Activated B cell treated with CpG ODN at 0.5 μM for 24 hours (primary cell): ENCODE data around the gene DAPK2. TPM values are rescaled to one million over a fixed set of nuclear protein-coding genes. Genes with fewer than 3 reads are reported as not detected.
"Not testable (repeated sequence)": the region's sequence is repeated elsewhere in the genome, so short reads cannot be mapped to it uniquely, and the experiment has no call there.

Experiments used
- ATAC-seq: fragments of 200-7000 bp; cut with Tn5 transposase; one replicate; pipeline ENCODE4 v1.10.0; 2021; ENCODE audit warnings: low read depth, mild to moderate bottlenecking, moderate library complexity
- CTCF ChIA-PET: fragments of 350-600 bp; sonication (Branson Sonifier 250); formaldehyde crosslinking; loops from one replicate; lab custom pipeline; 2021; ENCODE audit warnings: antibody characterized with exemption; lab: Charles Lee
- POLR2A ChIA-PET: fragments of 350-600 bp; sonication (Branson Sonifier 250); formaldehyde crosslinking; loops from one replicate; lab custom pipeline; 2021; ENCODE audit warnings: antibody characterized with exemption; lab: Charles Lee
- DNase-seq: peaks from one replicate; pipeline ENCODE4 v3.0.0; 2022
- H3K27ac Mint-ChIP-seq: one replicate; pipeline ENCODE4 v1.8.0; 2020; ENCODE audit warnings: mixed read lengths
- H3K27me3 Mint-ChIP-seq: one replicate; pipeline ENCODE4 v1.8.0; 2021; ENCODE audit warnings: mixed read lengths
- H3K36me3 Mint-ChIP-seq: one replicate; pipeline ENCODE4 v1.8.0; 2021; ENCODE audit warnings: low read depth, mixed read lengths
- H3K4me1 Mint-ChIP-seq: one replicate; pipeline ENCODE4 v1.8.0; 2021; ENCODE audit warnings: mixed read lengths
- H3K4me3 Mint-ChIP-seq: one replicate; pipeline ENCODE4 v1.8.0; 2020; ENCODE audit warnings: mild to moderate bottlenecking, mixed read lengths
- H3K9me3 Mint-ChIP-seq: one replicate; pipeline ENCODE4 v1.8.0; 2020; ENCODE audit warnings: mixed read lengths
- intact Hi-C: fragments of 100-400 bp; cut with micrococcal nuclease; formaldehyde crosslinking; loops from one replicate; pipeline ENCODE4 v1.15.1; 2024
- total RNA-seq: library from RNA; stranded (reverse); gene quantifications from 2 replicates; pipeline ENCODE4 v1.2.3, GENCODE V29; 2022
- TF ChIP-seq, protein P1 (sequence below): fragments of 200-600 bp; IDR thresholded peaks from one replicate; pipeline ENCODE4 v1.8.0; 2022; ENCODE audit warnings: antibody characterized with exemption, mild to moderate bottlenecking

The DAPK2 gene
- total RNA-seq, 1 donor from 2014 or later = 4.3 TPM

DNA sequence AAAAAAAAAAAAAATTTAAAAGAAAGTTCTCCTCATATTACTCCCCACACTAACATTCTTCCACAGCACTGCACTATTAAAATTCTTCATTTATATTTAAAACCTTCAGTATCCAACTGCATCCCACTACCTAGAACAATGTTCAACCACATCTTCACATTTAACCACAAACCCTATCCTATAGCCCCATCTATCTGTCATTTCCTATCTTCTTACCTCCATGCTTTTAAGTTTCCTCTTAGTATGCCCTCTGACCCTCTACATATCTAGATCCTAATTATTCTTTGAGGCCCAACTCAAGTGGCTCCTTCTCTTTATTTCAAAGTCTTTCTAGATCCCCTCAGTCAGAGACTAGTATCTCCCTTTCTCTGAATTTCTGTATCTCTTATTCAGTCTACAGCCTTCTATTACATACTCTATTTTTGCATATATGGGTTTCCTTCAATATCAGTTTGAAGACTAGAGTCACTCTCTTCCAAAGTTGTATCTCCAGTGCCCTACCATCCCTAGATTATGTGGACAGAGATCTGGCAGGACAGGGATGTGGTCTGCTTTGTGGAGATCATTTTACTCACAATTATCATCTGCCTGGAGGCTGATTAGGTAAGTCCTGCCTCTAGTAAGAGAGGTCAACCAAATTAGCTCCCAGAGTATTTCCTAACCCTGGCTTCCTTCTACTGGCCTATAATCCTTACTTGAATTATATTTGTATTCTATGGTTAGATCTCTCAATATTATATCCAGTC, 46.0 kb upstream of the DAPK2 start:
- Mint-ChIP-seq H3K27me3 (no peaks in the 10 kb centered on the region), H3K4me3 (peak overlapping the region; percentile 99), H3K9me3 (no peaks in the 10 kb centered on the region), H3K36me3 (peaks cover 34% of the 10 kb centered on the region), H3K4me1 (peaks cover 92% of the 10 kb centered on the region), H3K27ac (peak overlapping the region; percentile 98)
- ChIA-PET CTCF (interaction anchor here (1.0 to 2.3 kb wide), 5 partner anchors 13 to 340 kb away, joined by 3 to 14 read pairs (median 4); no protein-coding TSS in a partner anchor), POLR2A (interaction anchor here (0.6 to 5.4 kb wide), 5 partner anchors 19 to 70 kb away, joined by 3 to 78 read pairs (median 10); partner anchors contain the start of genes PPIB and SNX22)
- ATAC-seq = no peak
- DNase-seq = no peak
- TF ChIP-seq, protein P1, sequence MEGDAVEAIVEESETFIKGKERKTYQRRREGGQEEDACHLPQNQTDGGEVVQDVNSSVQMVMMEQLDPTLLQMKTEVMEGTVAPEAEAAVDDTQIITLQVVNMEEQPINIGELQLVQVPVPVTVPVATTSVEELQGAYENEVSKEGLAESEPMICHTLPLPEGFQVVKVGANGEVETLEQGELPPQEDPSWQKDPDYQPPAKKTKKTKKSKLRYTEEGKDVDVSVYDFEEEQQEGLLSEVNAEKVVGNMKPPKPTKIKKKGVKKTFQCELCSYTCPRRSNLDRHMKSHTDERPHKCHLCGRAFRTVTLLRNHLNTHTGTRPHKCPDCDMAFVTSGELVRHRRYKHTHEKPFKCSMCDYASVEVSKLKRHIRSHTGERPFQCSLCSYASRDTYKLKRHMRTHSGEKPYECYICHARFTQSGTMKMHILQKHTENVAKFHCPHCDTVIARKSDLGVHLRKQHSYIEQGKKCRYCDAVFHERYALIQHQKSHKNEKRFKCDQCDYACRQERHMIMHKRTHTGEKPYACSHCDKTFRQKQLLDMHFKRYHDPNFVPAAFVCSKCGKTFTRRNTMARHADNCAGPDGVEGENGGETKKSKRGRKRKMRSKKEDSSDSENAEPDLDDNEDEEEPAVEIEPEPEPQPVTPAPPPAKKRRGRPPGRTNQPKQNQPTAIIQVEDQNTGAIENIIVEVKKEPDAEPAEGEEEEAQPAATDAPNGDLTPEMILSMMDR = no peak
- intact Hi-C loops = loop anchor here (2.0 to 10.0 kb wide), 8 partner anchors 257 to 1703 kb away; partner anchors contain the start of genes APH1B, DENND4A, LACTB and PCLAF

DNA sequence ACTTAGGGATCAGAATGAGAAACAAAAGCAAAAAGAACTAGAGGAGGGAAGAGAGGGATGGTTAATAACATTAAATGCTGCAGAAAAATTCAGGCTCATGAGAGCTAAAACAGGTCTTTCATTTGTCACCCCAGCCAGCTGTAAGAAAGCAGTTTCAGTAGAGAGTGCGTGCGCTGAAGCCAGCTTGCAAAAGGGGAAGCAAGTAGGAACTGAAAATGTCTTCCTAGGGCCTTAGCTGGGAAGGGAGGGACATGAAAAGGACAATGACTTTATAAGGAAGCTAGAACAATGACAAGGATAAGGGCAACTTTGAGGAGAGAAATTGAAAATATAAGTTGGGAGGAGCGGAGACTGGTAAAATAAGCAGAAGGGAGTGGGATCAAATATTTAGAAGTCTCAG, 44.2 kb upstream of the DAPK2 start:
- ATAC-seq (no peak), DNase-seq (no peak)
- TF ChIP-seq, protein P1 = no peak
- Mint-ChIP-seq H3K4me1 (peaks cover 77% of the 10 kb centered on the region), H3K4me3 (peak overlapping the region; percentile 73), H3K36me3 (peaks cover 30% of the 10 kb centered on the region), H3K9me3 (no peaks in the 10 kb centered on the region), H3K27me3 (no peaks in the 10 kb centered on the region), H3K27ac (peak overlapping the region; percentile 96)
- POLR2A ChIA-PET = interaction anchor here (0.5 to 3.0 kb wide), 8 partner anchors 9 to 1214 kb away, joined by 3 to 21 read pairs (median 5); partner anchors contain the start of genes PPIB and RNU5B-1
- intact Hi-C loops = loop anchor here (5.0 to 10.0 kb wide), 7 partner anchors 292 to 1704 kb away; partner anchors contain the start of genes APH1B, DENND4A, LACTB and PCLAF
- CTCF ChIA-PET = interaction anchor here (1.2 to 3.6 kb wide), 5 partner anchors 22 to 338 kb away, joined by 3 to 18 read pairs (median 12); partner anchors contain the start of gene DAPK2

DNA sequence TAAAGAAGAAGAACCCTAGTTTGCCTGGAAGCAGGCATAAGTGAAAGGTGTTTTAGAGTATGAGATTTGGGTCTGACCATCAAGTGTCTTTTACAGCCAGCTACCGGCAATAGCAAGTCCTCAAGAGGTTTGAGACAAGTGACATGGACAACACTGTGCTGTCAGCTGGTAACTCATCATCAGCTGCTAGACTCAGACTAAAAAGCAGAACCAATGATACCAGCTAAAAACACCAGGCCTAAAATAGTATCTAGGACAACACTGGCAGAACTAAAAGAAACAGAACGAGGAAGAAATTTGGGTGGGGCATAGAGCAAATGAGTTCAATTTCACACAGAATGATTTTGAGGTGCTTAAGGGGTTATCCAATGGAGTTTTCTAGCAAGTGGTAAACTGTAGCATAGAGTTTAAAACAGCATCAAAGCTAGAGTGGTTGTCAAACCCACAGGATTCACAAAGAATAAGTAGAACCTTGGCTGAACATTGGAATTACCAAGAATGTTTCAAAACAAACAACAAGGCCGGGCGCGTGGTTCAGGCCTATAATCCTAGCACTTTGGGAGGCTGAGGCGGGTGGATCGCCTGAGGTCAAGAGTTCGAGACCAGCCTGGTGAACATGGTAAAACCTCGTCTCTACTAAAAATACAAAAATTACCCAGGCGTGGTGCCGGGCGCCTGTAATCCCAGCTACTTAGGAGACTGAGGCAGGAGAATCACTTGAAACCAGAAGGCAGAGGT, 43.4 kb upstream of the DAPK2 start:
- Mint-ChIP-seq H3K27me3 (no peaks in the 10 kb centered on the region), H3K27ac (peak overlapping the region; percentile 96), H3K9me3 (no peaks in the 10 kb centered on the region), H3K4me1 (peaks cover 69% of the 10 kb centered on the region), H3K4me3 (peak overlapping the region; percentile 73), H3K36me3 (peaks cover 30% of the 10 kb centered on the region)
- ATAC-seq (peak; percentile 49), DNase-seq (no peak)
- intact Hi-C loops = loop anchor here (1.0 to 10.0 kb wide), 9 partner anchors 20 to 1705 kb away; partner anchors contain the start of genes APH1B, DENND4A, LACTB and PCLAF
- CTCF ChIA-PET = interaction anchor here (0.6 to 3.6 kb wide), 10 partner anchors 9 to 481 kb away, joined by 3 to 18 read pairs (median 3); partner anchors contain the start of gene DAPK2
- TF ChIP-seq, protein P1 = no peak
- POLR2A ChIA-PET = interaction anchor here (0.6 to 3.0 kb wide), 19 partner anchors 10 to 1215 kb away, joined by 3 to 21 read pairs (median 5); partner anchors contain the start of genes PPIB and RNU5B-1

DNA sequence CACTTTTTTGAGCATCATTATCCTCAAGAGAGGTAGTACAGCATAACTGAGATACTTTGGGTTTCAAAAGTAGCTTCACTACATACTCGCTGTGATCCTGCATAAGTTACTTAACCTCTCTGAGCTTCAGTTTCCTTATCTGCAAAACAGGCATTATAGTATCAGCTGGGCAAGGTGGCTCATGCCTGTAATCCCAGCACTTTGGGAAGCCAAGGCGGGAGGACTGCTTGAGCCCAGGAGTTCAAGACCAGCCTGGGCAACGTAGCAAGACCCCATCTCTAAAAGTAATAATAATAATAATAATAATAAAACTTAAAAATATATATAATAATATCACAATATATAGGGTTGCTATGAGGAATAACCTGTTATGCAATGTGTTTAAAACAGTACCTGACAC, 36.5 kb upstream of the DAPK2 start:
- Mint-ChIP-seq H3K4me1 (peaks cover 8% of the 10 kb centered on the region), H3K27me3 (no peaks in the 10 kb centered on the region), H3K27ac (no peak overlapping the region)

DNA sequence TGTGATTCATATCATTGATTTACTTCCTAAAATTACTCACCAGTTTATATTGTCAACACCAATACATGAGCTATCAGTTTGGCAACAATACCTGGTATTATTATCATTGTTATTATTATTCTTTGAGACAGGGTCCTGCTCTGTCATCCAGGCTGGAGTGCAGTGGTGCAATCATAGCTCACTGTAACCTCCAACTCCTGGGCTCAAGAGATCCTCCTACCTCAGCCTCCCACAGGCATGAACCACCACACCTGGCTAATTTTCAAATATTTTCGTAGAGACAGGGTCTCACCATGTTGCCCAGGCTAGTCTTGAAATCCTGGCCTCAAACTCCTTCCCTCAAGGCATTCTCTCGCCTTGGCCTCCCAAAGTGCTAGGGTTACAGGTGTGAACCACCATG, 27.2 kb upstream of the DAPK2 start:
- CTCF ChIA-PET = interaction anchor here (2.3 kb wide), 1 partner anchor 321 kb away, joined by 9 read pairs; no protein-coding TSS in a partner anchor
- H3K27me3 Mint-ChIP-seq, DNase-seq, ATAC-seq, intact Hi-C loops, POLR2A ChIA-PET, H3K9me3 Mint-ChIP-seq, H3K4me3 Mint-ChIP-seq, H3K27ac Mint-ChIP-seq: not testable (repeated sequence)
- peaks cover 30% of the 10 kb centered on the region for H3K4me1 Mint-ChIP-seq
- H3K36me3 Mint-ChIP-seq = peaks cover 50% of the 10 kb centered on the region

More for the DNA sequence above, 36.5 kb upstream of the DAPK2 start:
- ATAC-seq (no peak), DNase-seq (no peak)
- POLR2A ChIA-PET = interaction anchor here (2.0 kb wide), 1 partner anchor 12 kb away, joined by 11 read pairs; the partner anchor contains the start of genes CIAO2A and SNX1
- no peak overlapping the region for H3K4me3 Mint-ChIP-seq
- CTCF ChIA-PET = interaction anchor here (1.0 kb wide), 1 partner anchor 14 kb away, joined by 4 read pairs; no protein-coding TSS in a partner anchor
- TF ChIP-seq, protein P1 = no peak
- intact Hi-C loops = no loop called here
- no peaks in the 10 kb centered on the region for H3K9me3 Mint-ChIP-seq
- peaks cover 46% of the 10 kb centered on the region for H3K36me3 Mint-ChIP-seq
